ENCODE measurements around the gene VSIG10L.
A peak's percentile ranks its signal among the peaks of the same experiment; 100 is the strongest.

The VSIG10L gene

DNA sequence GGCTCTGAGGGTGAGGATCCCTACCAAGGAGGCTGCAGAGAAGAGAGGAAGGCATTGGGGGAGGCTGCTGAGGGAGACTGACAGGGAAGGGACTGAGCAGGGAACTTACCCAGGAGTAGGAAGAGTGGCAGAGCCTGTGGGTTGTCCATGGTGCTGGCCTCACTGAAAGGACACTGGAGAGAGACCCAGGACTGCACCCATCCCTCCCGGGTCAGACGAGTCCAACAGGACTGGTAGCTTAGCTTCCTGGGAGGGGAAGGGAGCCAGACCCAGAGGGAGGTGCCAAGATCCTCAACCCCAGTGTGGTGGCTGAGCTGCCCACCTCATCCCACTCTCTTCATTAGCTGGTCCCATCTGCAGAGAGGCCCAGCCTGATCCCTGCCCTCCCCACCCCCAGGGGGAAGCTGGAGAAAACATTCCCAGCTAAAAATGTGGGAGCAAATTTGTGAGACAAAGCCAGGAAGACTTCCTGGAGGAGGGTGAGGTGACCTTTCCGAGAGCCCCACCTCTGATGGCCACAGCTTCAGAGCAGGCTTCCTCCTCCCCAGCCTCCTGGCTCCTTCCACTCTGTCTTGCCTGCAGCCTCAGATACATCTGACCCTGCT is at the start of gene VSIG10L:
Gene VSIG10L, minus strand, starts transcription at position 164 of the 605 bp plus-strand sequence. Its CDS starts 15 bp downstream, at position 149.
- no peak for DNase-seq (ENCODE audit: low spot score)

DNA sequence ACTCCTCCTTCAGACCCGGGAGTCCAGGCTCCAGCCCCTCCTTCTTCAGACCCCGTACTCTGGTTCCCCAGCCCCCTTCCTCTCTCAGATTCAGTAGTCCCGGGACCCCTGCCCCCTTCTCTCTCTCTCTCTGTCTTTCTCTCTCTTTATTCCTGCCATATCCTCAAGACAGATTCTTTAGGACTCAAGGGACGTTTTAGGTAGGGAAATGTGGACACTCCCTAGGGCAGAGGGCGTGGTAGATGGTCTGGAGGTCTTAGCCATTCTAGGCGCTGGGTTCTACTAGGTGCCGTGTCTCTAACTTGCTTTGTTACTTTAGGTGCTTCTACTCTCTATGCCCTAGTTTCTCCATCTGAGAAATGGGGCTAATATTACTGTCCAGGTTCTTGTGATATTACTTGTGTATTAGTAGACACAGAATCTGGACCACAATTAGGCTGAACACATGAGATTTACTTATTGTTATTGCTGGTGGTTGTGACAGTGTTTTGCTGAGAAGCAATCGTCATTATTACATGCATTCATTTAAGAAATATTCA is 49.2 kb upstream of the VSIG10L start:
- no peak for DNase-seq (ENCODE audit: low spot score)

DNA sequence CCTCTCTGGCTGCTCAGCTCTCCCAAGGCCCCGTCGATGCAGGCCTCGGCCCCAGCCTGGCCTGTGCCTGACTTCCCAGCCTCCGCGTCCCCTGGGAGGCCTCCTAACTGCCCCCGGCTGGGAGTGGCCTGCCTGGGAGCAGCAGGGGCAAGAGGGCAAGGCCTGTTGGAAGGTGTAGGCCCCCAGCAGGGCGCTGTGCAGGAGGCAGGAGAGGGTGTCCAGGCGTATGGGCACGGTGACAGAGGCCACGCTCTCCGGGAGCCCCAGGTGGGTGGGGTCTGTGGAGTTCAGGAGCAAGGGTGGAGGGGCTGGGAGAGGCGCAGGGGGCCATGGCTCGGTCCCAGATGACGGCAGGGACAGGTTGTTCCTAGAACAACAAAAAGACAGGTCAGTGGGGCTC is 47.2 kb upstream of the VSIG10L start:
- no peak for DNase-seq (ENCODE audit: low spot score)

DNA sequence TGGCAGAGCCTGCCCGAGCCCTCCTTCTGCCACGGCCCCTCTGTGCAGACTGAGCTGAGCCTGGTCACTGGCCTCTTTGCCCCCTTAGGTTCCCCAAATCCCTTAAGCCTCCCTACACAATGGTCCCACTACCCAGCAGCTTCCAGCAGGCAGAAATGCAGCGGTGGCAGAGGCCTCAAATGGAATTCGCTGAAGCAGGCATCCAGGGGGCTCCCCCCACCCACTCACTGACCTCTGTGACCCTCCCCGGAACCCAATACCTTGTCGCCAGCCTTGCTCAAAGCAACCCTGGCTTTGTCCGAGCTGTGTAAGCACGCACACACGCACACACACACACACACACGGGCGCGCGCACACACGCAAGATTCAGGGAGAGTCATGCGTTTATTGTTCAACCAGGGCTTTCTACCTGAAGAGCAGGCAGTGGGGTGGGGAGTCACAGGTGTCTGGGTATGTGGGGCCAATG is 46.0 kb upstream of the VSIG10L start, which contains the start of gene LIM2:
Gene LIM2, minus strand, starts transcription at position 51 of the 466 bp plus-strand sequence. CDS start 531 bp downstream, outside the sequence.
- no peak for DNase-seq (ENCODE audit: low spot score)

DNA sequence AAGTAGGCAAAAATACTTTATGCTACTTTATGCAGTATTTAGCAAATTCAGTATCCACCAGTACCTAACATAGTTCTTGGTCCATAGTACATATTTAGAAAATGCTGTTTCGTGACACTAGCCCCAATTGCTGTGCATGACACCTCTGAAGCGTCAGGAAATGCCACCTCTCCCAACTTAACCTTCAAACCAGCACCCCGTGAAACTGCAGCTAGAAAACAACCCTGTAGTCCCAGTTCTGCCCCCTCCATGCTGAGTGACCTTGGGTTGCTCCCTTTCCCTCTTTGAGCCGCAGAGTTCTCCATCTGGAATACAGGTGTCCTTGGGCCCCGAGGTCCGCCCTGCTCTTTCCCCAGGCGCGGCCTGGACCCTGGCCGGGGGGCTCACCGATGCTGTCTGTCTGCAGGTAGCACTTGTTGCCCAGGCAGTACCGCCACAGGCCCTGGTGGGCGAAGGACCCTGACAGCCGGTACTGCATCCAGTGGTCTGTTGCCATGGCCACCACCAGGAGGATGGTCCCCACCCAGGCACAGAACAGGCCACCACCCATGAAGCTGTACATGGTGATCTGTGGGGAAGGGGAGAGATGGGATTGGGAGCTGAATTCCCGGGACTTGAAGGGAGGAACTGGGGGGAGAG is 45.1 kb upstream of the VSIG10L start:
- no peak for DNase-seq (ENCODE audit: low spot score)

DNA sequence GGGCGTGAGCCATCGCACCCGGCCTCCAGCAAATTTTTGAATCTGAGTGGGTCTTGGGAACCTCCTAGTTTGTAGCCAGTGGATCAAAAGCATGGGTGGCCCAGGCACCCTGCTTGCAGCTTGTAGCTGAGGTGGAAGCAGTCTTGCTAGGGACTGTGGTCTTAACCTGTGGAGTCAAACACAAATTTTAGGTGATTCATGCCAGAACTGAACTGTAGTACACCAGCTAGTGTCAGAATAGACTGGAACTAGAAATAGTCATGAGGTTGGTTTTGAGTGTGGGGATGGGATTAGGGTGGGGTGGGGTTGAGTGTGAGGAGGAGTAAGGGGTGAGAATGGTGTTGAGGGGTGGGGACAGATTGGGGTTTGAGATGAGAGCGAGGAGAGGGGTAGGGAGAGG is 40.1 kb upstream of the VSIG10L start:
- DNase-seq (ENCODE audit: low spot score) = no peak

DNA sequence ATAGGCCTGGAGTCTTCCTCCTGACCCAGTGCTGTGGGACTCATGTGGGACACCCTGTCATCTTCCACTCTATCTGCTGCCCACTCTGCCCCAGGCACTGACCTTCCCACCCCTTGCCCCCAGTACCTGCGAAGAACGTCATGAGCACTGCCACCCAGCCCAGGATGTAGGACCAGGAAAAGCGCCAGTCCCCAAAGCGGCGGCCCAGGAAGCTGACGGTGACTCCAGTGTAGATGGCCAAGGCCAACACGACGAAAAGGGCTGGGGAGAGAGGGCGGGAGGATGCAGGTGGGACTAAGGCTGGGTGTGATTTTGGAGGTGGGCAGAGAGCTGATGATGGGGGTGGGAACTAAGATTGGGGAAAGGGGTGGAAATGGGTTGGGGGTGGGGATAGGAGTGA is 38.4 kb upstream of the VSIG10L start:
- DNase-seq (ENCODE audit: low spot score) = no peak

DNA sequence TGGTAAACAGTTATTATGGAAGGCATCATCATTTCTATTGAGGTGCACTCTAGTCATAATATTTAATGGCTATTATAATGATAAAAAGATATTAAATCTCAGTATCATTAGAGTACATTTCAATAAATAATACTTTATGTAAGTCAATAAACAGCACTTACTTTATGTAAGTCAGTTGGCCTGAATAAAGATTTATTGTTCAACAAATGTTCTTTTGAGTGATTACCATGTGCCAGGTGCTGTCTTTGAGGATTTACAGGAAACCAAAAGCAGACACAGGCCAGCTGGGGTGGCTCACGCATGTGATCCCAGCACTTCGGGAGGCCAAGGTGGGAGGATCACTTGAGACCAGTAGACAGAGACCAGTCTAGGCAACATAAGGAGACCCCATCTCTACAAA is 35.5 kb upstream of the VSIG10L start:
- no peak for DNase-seq (ENCODE audit: low spot score)

DNA sequence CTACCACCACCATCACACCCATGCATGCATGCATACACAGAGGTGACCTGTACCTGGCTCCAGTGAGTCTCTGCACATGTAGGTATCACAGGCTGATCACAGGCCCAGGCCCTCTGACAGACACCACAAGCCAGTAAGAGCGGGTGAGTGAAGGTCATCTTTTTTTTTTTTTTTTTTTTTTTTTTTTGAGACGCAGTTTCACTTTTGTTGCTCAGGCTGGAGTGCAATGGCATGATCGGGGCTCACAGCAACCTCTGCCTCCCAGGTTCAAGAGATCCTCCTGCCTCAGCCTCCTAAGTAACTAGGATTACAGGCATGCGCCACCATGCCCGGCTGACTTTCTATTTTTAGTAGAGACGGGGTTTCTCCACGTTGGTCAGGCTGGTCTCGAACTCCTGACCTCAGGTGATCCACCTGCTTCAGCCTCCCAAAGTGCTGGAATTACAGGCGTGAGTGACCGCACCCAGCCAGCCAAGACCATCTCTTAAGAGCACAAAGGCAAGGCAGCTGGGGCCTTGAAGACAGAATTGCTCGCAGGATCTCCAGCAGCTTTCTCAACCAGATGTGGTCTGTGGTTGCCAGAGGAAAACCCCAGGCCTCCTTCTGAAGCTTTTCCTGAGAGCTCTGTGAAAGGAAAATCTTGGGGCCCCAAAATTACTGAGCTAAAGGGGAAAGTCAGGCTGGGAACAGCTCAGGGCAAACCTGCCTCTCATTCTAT is 33.7 kb upstream of the VSIG10L start:
- no peak for DNase-seq (ENCODE audit: low spot score)

DNA sequence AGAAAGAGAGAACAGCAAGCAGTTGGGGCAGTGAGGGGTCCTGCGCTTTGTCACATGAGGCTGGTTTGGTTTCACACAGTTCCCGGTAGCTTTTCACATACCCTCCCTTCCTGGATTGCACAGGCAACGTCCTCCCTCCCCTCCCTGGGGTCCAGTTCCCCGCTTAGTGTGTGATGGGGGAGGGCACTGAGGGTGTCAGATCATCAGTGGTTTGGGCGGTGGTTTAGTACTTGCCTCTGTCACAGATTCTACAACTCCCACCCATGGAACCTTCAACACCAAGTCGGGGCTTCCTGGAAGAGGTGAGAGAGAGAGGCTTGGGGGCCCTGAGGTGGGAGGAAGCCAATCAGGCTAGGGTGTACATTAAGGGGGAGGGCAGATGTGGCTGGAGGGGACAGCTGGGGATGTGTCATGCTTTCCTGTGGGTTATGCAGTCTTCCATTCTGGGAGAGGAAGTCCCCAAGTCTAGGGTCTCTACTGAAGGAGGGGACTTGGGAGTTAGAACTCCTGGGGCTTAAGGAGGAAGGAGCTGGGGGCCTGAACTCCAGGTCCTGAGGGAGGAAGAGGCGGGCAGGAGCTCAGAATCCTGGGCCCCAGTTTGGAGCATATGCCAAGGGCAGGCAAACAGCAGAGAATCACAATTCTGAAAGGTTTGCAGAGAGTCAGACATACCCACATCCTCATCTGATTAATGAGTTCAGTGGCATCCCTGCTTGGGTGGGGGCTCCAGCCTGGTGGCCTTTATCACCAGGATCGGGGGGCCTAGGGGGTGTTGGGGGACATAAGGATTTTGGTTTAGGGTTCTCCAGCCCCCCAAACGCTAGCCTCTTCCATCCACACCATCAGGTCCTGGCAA is 30.9 kb upstream of the VSIG10L start, which contains the start of gene NKG7:
Gene NKG7, minus strand, starts transcription at position 6 of the 856 bp plus-strand sequence. CDS start 119 bp downstream, outside the sequence.
- DNase-seq (ENCODE audit: low spot score) = no peak

DNA sequence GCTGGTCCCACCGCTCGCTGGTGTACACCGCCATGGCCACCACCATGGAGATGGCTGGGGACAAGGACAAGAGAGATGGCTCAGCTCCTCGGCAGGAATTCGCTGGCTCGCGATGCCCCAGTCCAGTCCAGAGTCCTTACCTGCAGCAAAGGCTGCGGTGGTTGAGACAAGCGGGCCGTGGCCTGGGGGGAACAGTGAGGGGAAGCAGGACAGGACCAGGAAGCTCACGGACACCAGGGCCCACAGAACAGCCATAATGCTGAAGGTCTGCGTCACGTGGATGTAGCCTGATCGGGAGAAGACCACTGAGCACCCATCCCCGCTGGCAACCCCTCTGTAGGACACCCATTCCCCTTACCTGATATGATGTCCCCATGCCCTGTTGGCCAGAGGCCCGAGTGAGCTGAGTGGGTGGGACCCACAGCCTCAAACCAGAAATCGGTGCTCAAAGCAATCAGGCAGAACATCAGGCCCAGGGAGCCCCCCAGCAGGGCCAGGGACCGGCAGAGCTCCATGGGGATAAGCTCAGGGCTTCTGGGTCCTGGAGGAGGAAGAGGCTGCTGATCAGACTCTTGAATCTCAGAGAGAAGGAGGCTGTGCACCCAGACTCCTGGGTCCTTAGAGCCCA is 30.2 kb upstream of the VSIG10L start:
- no peak for DNase-seq (ENCODE audit: low spot score)

DNA sequence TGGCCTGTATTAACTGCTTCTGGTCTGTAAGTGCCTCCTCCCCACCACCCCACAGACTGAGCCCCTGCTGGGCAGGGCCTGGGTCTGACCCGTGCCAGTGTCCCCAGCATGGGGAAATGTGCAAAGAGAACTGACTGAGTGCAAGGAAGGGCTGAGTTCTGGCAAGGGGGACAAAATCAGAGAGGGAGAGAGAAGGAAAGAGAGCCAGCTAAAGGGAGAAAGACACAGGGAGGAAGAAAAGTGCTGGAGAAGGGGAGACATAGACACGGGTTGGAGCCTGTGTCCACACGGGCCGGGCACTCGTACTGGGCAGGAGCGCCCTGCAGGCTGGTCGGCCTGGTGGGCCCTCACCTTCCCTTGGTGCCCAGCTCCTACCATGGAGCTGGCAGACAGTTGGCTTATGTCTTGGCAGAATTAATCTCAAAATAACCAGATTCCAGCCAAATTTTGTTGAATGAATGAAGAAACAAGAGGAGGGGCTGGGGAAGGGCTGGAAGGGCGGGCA is 29.3 kb upstream of the VSIG10L start:
- DNase-seq (ENCODE audit: low spot score) = no peak

DNA sequence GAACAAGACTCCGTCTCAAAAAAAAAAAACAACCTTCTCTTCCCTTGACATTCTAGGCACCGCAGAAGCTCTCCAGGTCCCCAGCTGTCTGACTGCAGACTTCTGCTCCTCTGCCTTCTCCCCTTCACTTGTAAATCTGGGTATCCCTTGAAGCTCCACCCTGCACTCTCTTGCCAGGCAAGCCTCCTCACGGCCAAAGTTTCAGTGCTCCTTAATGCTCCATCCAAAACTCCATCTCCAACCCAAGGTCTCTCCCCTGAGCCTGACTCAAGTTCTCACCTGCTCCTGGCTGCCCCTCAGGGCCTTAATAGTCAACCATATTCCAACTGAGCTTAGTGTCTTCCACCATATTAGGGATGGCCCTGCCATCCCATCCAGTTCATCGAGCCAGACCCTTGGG is 28.3 kb upstream of the VSIG10L start:
- DNase-seq (ENCODE audit: low spot score) = no peak

DNA sequence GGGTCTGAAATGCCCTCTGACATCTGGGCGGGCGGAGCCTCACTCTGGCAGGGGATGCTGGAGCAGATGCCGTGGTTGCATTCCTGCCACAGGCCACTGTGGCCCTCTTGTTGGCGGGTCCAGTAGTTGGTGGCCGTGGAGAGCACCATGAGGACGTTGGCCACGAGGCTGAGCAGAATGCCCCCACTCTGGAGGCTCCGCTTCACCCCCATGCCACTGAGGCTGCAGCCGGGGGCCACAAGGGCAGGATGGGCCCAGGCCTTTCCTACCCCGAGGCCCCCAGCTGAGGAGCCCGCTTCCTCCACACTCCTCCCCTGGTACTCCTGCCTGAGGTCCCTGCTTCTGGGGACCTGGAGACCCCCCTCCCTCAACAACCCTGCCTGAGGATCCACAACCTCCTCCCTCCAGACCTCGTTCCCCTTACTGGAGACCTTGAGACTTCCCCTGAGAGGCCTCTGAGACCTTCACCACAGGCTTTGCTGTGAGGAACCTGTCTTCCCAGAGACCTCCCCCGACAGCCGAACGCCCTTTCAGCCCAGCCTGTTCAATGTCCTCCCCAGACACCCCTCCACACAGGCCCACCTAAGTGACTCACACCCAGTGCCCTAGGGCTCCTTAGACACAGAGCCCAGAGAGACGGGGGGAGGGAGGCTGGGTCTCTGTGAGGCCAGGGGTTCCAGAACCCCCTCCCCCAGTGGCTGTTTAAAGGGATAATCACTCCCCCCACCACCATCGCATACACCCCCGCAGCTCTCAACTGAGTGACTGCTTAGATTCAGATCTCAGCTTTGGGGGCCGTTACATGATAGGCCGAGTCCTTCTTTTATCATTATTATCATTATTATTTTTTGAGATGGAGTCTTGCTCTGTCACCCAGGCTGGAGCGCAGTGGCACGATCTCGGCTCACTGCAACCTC is 26.7 kb upstream of the VSIG10L start, which contains the start of gene CLDND2:
Gene CLDND2, minus strand, starts transcription at position 638 of the 917 bp plus-strand sequence. Its CDS starts 426 bp downstream, at position 212.
- no peak for DNase-seq (ENCODE audit: low spot score)

DNA sequence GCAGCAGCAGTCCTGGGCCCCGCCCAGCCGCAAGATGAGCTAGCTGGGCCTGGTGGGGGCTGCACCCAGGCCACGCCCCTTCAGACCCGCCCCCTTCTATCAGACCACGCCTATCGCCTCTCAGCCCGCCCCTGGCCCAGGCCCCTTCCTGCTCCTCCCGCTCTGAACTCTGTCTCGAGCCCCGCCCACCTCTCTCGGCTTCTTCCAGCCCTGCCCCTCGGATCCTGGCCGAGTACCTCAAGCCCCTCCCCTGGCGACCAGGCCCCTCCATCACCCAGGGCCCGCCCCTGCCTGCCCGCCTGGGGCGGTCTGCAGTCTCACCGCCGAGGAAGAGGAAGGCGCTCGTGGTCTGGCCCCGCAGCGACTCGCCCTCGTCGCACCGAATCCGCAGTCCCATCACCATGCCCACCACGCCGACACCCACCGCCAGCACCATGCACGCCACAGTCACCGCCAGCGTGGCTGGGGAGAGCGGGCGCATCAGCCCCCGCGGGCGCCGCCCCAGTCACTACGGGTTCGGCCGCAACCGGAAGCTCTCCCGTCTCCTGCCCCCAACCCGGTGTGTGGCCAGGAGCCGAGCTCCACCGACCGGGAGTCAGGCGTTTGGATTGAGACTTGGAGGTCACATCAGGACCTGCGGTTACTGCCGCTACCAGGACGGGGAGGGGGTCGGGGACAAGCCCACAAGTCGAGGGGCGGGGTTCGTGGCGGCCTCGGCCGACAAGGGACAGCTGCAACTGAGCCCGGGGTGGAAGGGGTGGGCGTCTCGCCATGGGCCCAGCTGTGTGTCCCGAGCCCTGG is 25.8 kb upstream of the VSIG10L start:
- DNase-seq (ENCODE audit: low spot score) = peak; percentile 96

DNA sequence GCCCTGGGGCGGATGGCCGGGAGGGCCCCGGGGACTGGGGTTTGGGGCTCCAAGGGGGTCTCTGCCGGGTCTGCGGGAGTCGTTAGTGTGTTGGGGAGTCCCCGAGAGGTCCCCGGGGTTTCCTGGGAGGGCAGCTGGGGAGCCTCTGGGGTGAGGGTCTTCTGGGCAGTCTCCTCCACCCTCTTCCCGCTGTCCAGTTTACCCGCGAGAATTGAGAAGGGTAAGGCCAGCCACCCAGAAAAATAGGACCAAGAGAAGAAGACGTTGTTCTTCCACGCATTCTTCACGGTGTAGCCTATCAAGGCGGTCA is 25.3 kb upstream of the VSIG10L start:
- no peak for DNase-seq (ENCODE audit: low spot score)

DNA sequence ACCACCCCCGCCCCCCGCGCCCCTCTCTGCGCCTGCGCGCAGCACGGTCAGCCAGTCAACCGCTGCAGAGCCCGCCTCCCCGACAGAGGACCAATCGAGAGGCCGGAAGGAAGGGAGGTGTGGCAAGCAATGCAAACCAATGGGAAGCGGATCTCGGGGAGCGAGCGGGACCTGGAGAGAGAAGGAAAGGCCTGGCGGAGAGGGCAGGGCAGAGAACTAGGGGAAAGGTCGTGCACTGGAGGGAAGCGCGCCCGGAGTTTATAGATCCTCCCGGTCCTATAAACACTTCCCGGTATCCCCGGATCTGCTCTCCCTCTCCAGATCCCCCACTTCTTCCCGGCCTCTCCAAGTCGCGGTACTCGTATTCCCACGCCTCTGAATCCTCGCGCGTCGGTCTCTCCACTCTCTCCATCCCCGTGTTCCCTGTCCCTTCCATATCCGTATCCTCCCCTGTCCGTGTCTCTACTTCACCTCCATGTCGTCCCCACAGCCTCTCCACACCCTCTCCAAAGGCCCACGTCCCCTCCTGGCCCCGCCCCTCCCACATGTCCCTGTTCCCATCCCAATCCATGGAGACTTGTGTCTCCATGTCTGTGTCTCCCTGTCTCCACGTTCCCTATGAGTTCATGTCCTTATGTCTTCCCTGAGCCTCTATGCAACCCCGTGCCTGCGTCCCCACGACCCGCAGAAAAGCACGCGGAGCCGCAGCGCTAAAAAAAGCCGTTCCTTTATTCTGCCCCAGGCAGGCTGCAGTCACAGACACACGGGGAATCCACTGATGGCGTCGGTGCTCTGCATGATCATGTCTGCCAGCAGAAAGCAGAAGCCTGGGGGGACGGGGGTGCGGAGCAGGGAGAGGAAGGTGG is 24.7 kb upstream of the VSIG10L start:
- peak; percentile 98 for DNase-seq (ENCODE audit: low spot score)

DNA sequence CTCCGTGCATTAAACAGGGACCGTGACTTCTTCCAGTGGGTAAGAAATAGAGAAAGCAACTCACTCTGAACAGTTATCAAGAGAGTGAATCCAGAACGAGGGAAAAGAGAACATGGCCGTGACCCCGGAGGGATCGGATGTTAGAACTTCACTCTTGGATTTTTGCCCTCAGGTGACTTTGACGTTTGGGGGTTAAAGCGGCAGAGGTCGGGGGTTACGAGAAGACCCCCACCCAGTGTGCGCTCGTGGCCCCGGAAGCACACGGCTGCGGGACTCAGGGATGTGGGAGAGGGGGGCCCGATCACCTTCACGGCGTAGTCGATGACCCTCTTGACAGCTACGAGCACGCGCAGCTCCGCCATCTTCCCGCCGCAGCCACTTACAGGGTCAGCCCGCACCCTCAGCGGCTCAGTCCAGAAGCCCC is 24.0 kb upstream of the VSIG10L start, which contains the start of gene ETFB:
Gene ETFB, minus strand, starts transcription at position 424 of the 424 bp plus-strand sequence. Its CDS starts 62 bp downstream, at position 362.
- no peak for DNase-seq (ENCODE audit: low spot score)

Measured in RKO (cell line).